Stimulated activated CD8-positive, alpha-beta memory T cell treated with anti-CD3 and anti-CD28 coated beads, Interleukin-7, amount 100 ng/mL, for 1 hour (primary cell): ENCODE data around the gene SSX2B.
"Not testable (repeated sequence)": the region's sequence is repeated elsewhere in the genome, so short reads cannot be mapped to it uniquely, and the experiment has no call there.

Experiments
- DNase-seq, 2 donors: peaks; one replicate each; pipeline ENCODE4 v3.0.0-alpha.2; 2020; ENCODE audit warnings: low read depth in 2 of 2

The SSX2B gene

GRCh38 chrX:52750952-52751351 is at the start of gene SSX2B:
SSX2B (plus strand) TSS chrX:52751252; CDS start chrX:52752681, 1,429 bp downstream.
- not testable (repeated sequence) for DNase-seq

GRCh38 chrX:52707078-52707477 is 44.0 kb upstream of the SSX2B start, which contains the start of gene SSX2:
SSX2 (minus strand) TSS chrX:52707178; CDS start chrX:52705749, 1,429 bp downstream.
- not testable (repeated sequence) for DNase-seq

- not testable (repeated sequence) for DNase-seq
These were observed 14.9 kb downstream of the SSX2B start for GRCh38 chrX:52765983-52766382.

- DNase-seq: not testable (repeated sequence)
These were observed 22.5 kb downstream of the SSX2B start for GRCh38 chrX:52773504-52773903.

- not testable (repeated sequence) for DNase-seq
These were observed 46.3 kb downstream of the SSX2B start, which contains the start of gene SPANXN5 for GRCh38 chrX:52797327-52797726. SPANXN5 (minus strand) TSS chrX:52797427; CDS start chrX:52797348, 79 bp downstream.

GRCh38 chrX:52804876-52805275 is 53.8 kb downstream of the SSX2B start:
- DNase-seq: not testable (repeated sequence)
